HK-2 (cell line): ENCODE measurements around the gene FAM228B.
"Not testable (repeated sequence)": the region's sequence is repeated elsewhere in the genome, so short reads cannot be mapped to it uniquely, and the experiment has no call there.

Source experiments
- DNase-seq: peaks from one replicate; pipeline ENCODE4 v3.0.0-alpha.2; 2018; ENCODE audit not compliant: unreplicated experiment

The FAM228B gene

GRCh38 chr2:24123195-24123921, at the start of gene FAM228B, which contains the start of gene PFN4:
FAM228B (plus strand) TSS chr2:24123469; CDS start chr2:24124362, 893 bp downstream.
PFN4 (minus strand) TSS chr2:24123334; CDS start chr2:24122535, 799 bp downstream.
- peak; percentile 90 for DNase-seq

GRCh38 chr2:24073816-24074215, 49.5 kb upstream of the FAM228B start:
- DNase-seq = no peak

- DNase-seq = no peak
These were observed 48.0 kb upstream of the FAM228B start for GRCh38 chr2:24075259-24075658.

- DNase-seq = peak; percentile 99
These were observed 47.1 kb upstream of the FAM228B start, which contains the start of gene SF3B6 for GRCh38 chr2:24075915-24076848. SF3B6 (minus strand) TSS chr2:24076326; CDS start chr2:24076229, 97 bp downstream.

- no peak for DNase-seq
These were observed 46.3 kb upstream of the FAM228B start for GRCh38 chr2:24076849-24077534.

GRCh38 chr2:24077535-24077877, 45.8 kb upstream of the FAM228B start:
- no peak for DNase-seq

GRCh38 chr2:24077879-24078278, 45.4 kb upstream of the FAM228B start:
- no peak for DNase-seq

- no peak for DNase-seq
These were observed 42.6 kb upstream of the FAM228B start for GRCh38 chr2:24080701-24081100.

GRCh38 chr2:24082787-24083566, 40.3 kb upstream of the FAM228B start:
- no peak for DNase-seq

- no peak for DNase-seq
These were observed 39.5 kb upstream of the FAM228B start for GRCh38 chr2:24083567-24084385.

GRCh38 chr2:24084386-24085199, 38.7 kb upstream of the FAM228B start, which contains the start of gene TP53I3:
TP53I3 (minus strand) TSS chr2:24084834; CDS start chr2:24084326, 508 bp downstream.
- DNase-seq = peak; percentile 94

GRCh38 chr2:24085200-24085489, 38.1 kb upstream of the FAM228B start:
- DNase-seq = no peak

GRCh38 chr2:24086241-24086640, 37.0 kb upstream of the FAM228B start:
- no peak for DNase-seq

- DNase-seq = no peak
These were observed 36.2 kb upstream of the FAM228B start for GRCh38 chr2:24087032-24087431.

- no peak for DNase-seq
These were observed 34.4 kb upstream of the FAM228B start for GRCh38 chr2:24088821-24089359.

- DNase-seq = not testable (repeated sequence)
These were observed 30.0 kb upstream of the FAM228B start for GRCh38 chr2:24093270-24093669.

- not testable (repeated sequence) for DNase-seq
These were observed 28.0 kb upstream of the FAM228B start for GRCh38 chr2:24095171-24095677.

GRCh38 chr2:24100732-24101131, 22.5 kb upstream of the FAM228B start:
- not testable (repeated sequence) for DNase-seq

- no peak for DNase-seq
These were observed 21.3 kb upstream of the FAM228B start for GRCh38 chr2:24101992-24102391.
